Stimulated activated CD8-positive, alpha-beta memory T cell treated with anti-CD3 and anti-CD28 coated beads, Interleukin-12 subunit alpha, Interleukin-12 subunit beta, amount 100 ng/mL, for 24 hours (primary cell): Measurements from ENCODE around the gene AGAP3.

Source experiments
- DNase-seq: peaks from one replicate; pipeline ENCODE4 v3.0.0-alpha.2; 2020; ENCODE audit errors: extremely low read depth

The AGAP3 gene

GRCh38 chr7:151123158-151123821 is 37.0 kb downstream of the AGAP3 start:
- no peak for DNase-seq

- DNase-seq: peak; percentile 27
These were observed 37.7 kb downstream of the AGAP3 start for GRCh38 chr7:151123822-151124464.

- DNase-seq: no peak
These were observed 38.2 kb downstream of the AGAP3 start for GRCh38 chr7:151124481-151124880.

GRCh38 chr7:151124899-151125399 is 38.7 kb downstream of the AGAP3 start:
- no peak for DNase-seq

GRCh38 chr7:151125470-151125845 is 39.2 kb downstream of the AGAP3 start:
- DNase-seq: no peak

- no peak for DNase-seq
These were observed 39.7 kb downstream of the AGAP3 start for GRCh38 chr7:151125846-151126481.

- DNase-seq: no peak
These were observed 40.3 kb downstream of the AGAP3 start for GRCh38 chr7:151126491-151127137.

GRCh38 chr7:151128144-151128543 is 41.9 kb downstream of the AGAP3 start:
- no peak for DNase-seq

GRCh38 chr7:151128716-151129115 is 42.4 kb downstream of the AGAP3 start:
- no peak for DNase-seq

GRCh38 chr7:151129117-151129959 is 43.1 kb downstream of the AGAP3 start:
- DNase-seq: no peak

GRCh38 chr7:151129960-151130591 is 43.8 kb downstream of the AGAP3 start:
- no peak for DNase-seq

- no peak for DNase-seq
These were observed 44.5 kb downstream of the AGAP3 start for GRCh38 chr7:151130741-151131157.

GRCh38 chr7:151131224-151131591 is 44.9 kb downstream of the AGAP3 start:
- no peak for DNase-seq

- DNase-seq: no peak
These were observed 45.5 kb downstream of the AGAP3 start for GRCh38 chr7:151131592-151132293.

GRCh38 chr7:151132461-151133205 is 46.4 kb downstream of the AGAP3 start:
- DNase-seq: no peak

GRCh38 chr7:151133266-151133985 is 47.2 kb downstream of the AGAP3 start:
- DNase-seq: no peak

- no peak for DNase-seq
These were observed 47.9 kb downstream of the AGAP3 start for GRCh38 chr7:151133986-151134742.
